ENCODE data around the gene GUCY1A2. TPM values are rescaled to one million over a fixed set of nuclear protein-coding genes. Genes with fewer than 3 reads are reported as not detected.
"Not testable (repeated sequence)": the region's sequence is repeated elsewhere in the genome, so short reads cannot be mapped to it uniquely, and the experiment has no call there.

GUCY1A2 gene
- total and polyA plus RNA-seq, 2 donors (not counting 1 experiment from before 2014, with no cell fraction given) = not detected

DNA sequence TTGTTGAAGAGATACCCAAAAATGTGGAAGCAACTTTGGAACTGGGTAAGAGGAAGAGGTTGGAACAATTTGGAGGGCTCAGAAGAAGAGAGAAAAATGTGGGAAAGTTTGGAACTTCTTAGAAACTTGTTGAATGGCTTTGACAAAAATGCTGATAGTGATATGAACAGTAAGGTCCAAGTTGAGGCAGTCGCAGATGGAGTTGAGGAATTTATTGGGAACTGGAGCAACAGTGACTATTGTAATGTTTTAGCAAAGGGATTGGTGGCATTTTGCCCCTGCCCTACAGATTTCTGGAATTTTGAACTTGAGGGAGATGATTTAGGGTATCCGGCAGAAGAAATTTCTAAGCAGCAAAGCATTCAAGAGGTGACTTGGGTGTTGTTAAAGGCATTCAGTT lies 32.6 kb upstream of the GUCY1A2 start:
- H4K20me1 ChIP-seq (ENCODE audit: control insufficient read depth, insufficient read depth, low read length, poor library complexity, severe bottlenecking); CTCF ChIA-PET; H3K27me3 ChIP-seq (replicated peaks in 1 of 4; ENCODE audit: control extremely low read depth in 1 of 4, control insufficient read depth in 3 of 4, insufficient read depth in 4 of 4, low read length in 3 of 4); ATAC-seq (ENCODE audit: low read depth); H3K4me2 ChIP-seq (replicated peaks; ENCODE audit: low read depth, low read length, poor library complexity, severe bottlenecking); H3K4me3 Mint-ChIP-seq; H2AFZ ChIP-seq (ENCODE audit: insufficient read depth, low read depth, low read length, poor library complexity, severe bottlenecking); H3K4me3 ChIP-seq (ENCODE audit: control extremely low read depth in 1 of 5, extremely low read depth in 1 of 5, insufficient read depth in 1 of 5, low read depth in 2 of 5, low read length in 4 of 5); H3K79me2 ChIP-seq (ENCODE audit: control insufficient read depth, insufficient read depth, low read length); H3K9me3 ChIP-seq (ENCODE audit: control extremely low read depth in 1 of 3, control insufficient read depth in 2 of 3, insufficient read depth in 1 of 3, low read length in 2 of 3); H3K27ac Mint-ChIP-seq; intact Hi-C loops (cut with micrococcal nuclease); H3K9ac ChIP-seq (ENCODE audit: low read length); H3K4me1 Mint-ChIP-seq; H3K27ac ChIP-seq (ENCODE audit: low read length in 2 of 2); H3K4me1 ChIP-seq (ENCODE audit: control insufficient read depth in 2 of 2, insufficient read depth in 2 of 2, low read length in 2 of 2); H3K27me3 Mint-ChIP-seq; DNase-seq; POLR2A ChIA-PET; H3K36me3 ChIP-seq (replicated peaks in 1 of 2; ENCODE audit: control extremely low read depth in 1 of 2, control insufficient read depth in 1 of 2, extremely low read depth in 1 of 2, insufficient read depth in 2 of 2, low read length in 1 of 2): not testable (repeated sequence)
- peaks cover 18% of the 10 kb centered on the region for H3K9me3 Mint-ChIP-seq (ENCODE audit: insufficient read depth)
- WGBS (ENCODE audit: insufficient coverage) = 100% methylated on average over 2 of the region's 2 CpGs

DNA sequence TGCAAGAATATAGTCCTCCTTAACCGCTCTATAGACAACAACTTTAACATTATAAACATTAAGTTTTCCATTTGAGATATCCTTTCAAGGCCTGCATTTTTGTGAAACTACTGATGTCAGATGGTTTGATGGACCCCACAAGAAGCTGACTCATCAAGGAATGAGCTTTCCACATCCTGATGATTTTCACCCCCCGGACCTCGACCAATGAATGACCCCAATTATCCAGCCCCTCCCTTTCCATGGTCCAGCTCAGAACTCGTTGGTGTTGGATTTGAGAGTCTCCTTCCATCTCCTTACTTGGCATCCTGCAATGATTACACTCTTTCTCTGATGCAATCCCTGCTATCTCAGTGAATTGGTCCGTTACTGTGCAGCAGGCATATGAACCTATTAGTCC lies 31.8 kb upstream of the GUCY1A2 start:
- no peak overlapping the region for H3K9ac ChIP-seq (ENCODE audit: low read length)
- ATAC-seq (ENCODE audit: low read depth) = no peak
- TF ChIP-seq, protein P1, sequence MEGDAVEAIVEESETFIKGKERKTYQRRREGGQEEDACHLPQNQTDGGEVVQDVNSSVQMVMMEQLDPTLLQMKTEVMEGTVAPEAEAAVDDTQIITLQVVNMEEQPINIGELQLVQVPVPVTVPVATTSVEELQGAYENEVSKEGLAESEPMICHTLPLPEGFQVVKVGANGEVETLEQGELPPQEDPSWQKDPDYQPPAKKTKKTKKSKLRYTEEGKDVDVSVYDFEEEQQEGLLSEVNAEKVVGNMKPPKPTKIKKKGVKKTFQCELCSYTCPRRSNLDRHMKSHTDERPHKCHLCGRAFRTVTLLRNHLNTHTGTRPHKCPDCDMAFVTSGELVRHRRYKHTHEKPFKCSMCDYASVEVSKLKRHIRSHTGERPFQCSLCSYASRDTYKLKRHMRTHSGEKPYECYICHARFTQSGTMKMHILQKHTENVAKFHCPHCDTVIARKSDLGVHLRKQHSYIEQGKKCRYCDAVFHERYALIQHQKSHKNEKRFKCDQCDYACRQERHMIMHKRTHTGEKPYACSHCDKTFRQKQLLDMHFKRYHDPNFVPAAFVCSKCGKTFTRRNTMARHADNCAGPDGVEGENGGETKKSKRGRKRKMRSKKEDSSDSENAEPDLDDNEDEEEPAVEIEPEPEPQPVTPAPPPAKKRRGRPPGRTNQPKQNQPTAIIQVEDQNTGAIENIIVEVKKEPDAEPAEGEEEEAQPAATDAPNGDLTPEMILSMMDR (IDR thresholded peaks at IDR 0.05) = no peak
- no peak overlapping the region for H3K4me2 ChIP-seq (replicated peaks; ENCODE audit: low read depth, low read length, poor library complexity, severe bottlenecking)
- ChIA-PET POLR2A (no interaction called here), CTCF (no interaction called here)
- Mint-ChIP-seq H3K4me3 (no peak overlapping the region), H3K27ac (no peak overlapping the region), H3K9me3 (ENCODE audit: insufficient read depth) (peaks cover 18% of the 10 kb centered on the region), H3K4me1 (no peaks in the 10 kb centered on the region), H3K27me3 (no peaks in the 10 kb centered on the region)
- no peak overlapping the region for H2AFZ ChIP-seq (ENCODE audit: insufficient read depth, low read depth, low read length, poor library complexity, severe bottlenecking)
- H3K4me1 ChIP-seq (ENCODE audit: control insufficient read depth in 2 of 2, insufficient read depth in 2 of 2, low read length in 2 of 2) = no peaks in the 10 kb centered on the region
- WGBS (ENCODE audit: insufficient coverage) = 56% methylated on average over 1 of the region's 5 CpGs
- H3K27ac ChIP-seq (ENCODE audit: low read length in 2 of 2) = no peak overlapping the region
- no peaks in the 10 kb centered on the region for H3K79me2 ChIP-seq (ENCODE audit: control insufficient read depth, insufficient read depth, low read length)
- peaks cover 0 to 9% (median 8%) of the 10 kb centered on the region in 3 donors for H3K9me3 ChIP-seq (ENCODE audit: control extremely low read depth in 1 of 3, control insufficient read depth in 2 of 3, insufficient read depth in 1 of 3, low read length in 2 of 3)
- no peaks in the 10 kb centered on the region for H4K20me1 ChIP-seq (ENCODE audit: control insufficient read depth, insufficient read depth, low read length, poor library complexity, severe bottlenecking)
- no peak for DNase-seq
- no peak overlapping the region for H3K4me3 ChIP-seq (ENCODE audit: control extremely low read depth in 1 of 5, extremely low read depth in 1 of 5, insufficient read depth in 1 of 5, low read depth in 2 of 5, low read length in 4 of 5)
- H3K27me3 ChIP-seq (replicated peaks in 1 of 4; ENCODE audit: control extremely low read depth in 1 of 4, control insufficient read depth in 3 of 4, insufficient read depth in 4 of 4, low read length in 3 of 4) = no peaks in the 10 kb centered on the region
- H3K36me3 ChIP-seq (replicated peaks in 1 of 2; ENCODE audit: control extremely low read depth in 1 of 2, control insufficient read depth in 1 of 2, extremely low read depth in 1 of 2, insufficient read depth in 2 of 2, low read length in 1 of 2) = no peaks in the 10 kb centered on the region
- intact Hi-C loops (cut with micrococcal nuclease) = no loop called here

All from B cell (primary cell).